HG03103 (cell line): ENCODE measurements around the gene TGFB1.
"Not testable (repeated sequence)": the region's sequence is repeated elsewhere in the genome, so short reads cannot be mapped to it uniquely, and the experiment has no call there.

Experiments used
- ATAC-seq: cut with Tn5 transposase; IDR thresholded peaks from one replicate; pipeline ENCODE4 v1.9.1; 2021; ENCODE audit warnings: low read depth; ENCODE audit not compliant: unreplicated experiment

The TGFB1 gene

GRCh38 chr19:41371119-41371518 is 17.4 kb upstream of the TGFB1 start:
- not testable (repeated sequence) for ATAC-seq

- no peak for ATAC-seq
These were observed 16.0 kb upstream of the TGFB1 start for GRCh38 chr19:41369769-41370168.

DNA sequence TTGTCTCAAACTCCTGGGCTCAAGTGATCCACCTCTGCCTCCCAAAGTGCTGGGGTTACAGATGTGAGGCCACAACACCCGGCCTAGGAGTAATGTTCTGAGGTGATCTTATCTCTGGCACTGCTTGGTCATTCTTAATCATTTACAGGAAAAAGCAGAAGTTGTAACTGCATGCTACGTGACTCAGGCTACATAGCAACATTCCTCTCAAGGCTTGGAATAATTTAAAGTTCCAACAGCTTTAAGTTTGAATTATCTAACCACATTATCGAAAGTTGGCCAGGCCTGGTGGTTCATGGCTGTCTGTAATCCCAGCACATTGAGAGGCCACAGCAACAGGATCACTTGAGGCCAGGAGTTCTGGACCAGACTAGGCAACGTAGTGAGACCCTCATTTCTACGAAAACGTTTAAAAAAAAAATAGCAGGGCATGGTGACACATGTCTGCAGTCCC is 14.2 kb upstream of the TGFB1 start:
- ATAC-seq, result no peak

- no peak for ATAC-seq
These were observed 12.4 kb upstream of the TGFB1 start for GRCh38 chr19:41366089-41366488.

- ATAC-seq, result no peak
These were observed 11.0 kb upstream of the TGFB1 start for GRCh38 chr19:41364524-41365391.

DNA sequence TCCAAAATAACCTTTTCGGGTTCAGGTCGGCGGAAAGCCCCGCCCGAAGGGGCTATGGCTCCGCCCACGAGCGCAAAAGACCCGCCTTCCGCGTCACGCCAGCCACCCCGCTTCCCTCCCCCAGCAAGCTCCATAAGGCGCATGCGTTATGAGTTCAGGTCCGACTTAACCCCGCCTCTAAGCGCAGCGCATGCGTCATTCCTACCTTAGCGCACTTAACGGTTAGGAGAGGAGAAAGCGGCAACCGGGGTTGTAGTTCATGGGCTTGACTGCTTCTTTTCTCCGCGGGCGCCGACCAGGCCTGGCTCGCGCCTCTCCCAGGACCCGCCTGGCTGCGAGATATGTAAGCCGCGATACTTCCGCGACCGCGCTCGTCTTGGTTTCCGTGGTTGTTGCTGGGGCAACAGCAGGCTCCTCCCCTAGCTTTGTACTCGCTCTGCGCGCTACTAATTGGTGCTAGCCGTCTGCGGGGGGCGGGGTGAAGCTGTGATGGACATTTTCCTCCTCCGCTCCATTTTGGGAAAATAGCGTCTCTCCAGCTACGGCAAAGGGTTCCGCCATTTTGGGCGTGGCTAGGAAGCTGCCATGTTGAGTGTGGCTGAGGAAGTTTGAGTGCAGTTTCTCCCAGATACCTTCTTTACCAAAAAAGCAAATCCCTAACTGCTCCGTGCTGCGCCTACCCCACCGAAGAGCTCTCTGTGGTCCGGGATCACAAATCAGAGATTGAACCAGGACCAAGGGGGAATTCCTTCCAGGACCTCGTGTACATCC is 10.2 kb upstream of the TGFB1 start, which contains the start of gene B9D2:
B9D2 (minus strand) TSS at position 397 of the 771 bp plus-strand sequence. CDS start 630 bp downstream, outside the sequence.
- ATAC-seq, result peak; percentile 76

DNA sequence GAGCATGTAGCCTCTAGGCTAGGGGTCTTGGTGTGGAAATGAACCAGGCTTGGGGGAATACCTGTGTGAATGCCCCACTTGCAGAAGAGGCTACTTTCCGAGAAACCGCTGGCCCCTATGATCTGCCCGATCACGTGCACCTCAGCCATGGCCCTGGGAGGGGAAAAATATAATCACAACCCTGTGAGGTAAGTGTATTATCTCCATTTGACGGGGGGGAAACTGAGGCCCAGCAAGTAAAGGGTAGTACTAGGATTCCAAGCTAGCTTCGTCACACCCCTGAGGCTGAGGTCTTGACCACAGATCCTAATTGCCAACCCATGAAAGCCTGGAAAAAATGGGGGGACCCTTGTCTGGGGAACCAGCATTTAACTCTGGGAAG is 9.6 kb upstream of the TGFB1 start:
- no peak for ATAC-seq

DNA sequence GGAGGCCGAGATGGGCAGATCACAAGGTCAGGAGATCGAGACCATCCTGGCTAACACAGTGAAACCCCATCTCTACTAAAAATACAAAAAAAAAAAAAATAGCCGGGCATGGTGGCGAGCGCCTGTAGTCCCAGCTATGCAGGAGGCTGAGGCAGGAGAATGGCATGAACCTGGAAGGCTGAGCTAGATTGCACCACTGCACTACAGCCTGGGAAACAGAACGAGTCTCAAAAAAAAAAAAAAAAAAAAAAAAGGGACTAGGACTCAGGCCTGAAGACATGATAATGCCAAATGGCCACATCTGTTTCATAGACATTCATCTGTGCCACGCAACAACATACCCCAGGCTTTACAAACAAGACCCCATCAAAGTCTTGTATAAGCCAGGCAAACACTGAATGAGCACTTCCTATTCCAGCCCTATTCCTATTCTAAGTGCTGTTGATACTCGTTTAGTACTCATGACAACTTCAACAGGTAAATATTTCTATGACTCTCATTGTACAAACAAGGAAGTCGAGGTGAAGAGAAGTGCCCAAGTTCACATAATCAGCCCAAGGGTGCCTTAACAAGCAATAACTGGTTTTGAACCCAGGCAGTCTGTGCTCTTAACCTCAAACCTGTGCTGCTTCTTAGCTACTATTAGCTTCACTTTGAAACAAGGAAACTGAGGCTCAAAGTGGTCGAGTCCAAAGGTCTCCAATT is 8.6 kb upstream of the TGFB1 start:
- no peak for ATAC-seq

DNA sequence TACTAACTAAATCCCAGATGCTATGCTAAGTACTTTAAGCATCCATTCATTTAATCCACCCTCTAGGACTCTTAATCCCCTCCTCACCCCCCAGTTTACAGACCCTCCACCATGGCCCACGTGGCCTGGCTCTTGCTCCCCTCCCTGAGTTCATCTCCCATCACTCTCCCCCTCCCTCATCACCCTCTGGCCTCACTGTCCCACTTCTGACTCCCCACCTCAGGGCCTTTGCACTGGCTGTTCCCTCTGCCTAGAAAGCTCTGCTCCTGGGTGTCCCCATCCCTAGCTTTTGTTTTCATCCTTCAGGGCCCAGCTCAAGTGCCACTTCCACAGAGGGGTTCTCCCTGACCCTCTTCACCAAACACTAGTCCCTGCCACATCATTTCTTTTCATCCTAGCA is 6.0 kb upstream of the TGFB1 start:
- ATAC-seq, result no peak

DNA sequence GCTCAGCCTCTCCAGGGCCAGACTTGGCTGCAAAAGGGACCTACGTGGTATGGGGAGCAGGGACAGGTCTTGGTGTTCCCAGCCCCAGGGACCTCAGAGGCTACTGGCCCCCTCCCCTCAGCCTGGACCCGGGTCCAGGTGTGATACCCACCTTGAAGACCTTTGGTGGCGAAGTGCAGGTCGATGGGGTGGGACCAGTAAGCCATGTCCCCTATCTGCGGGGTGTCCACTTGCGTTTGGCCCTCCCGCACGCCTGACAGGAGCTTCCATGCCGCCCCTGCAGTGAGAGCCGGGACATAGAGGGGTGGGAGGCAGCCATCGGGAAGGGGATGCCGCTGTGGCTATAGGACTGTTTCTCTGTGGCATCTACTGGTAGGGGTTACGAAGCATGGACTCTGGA is 4.0 kb upstream of the TGFB1 start:
- no peak for ATAC-seq

GRCh38 chr19:41356984-41357739 is 3.4 kb upstream of the TGFB1 start:
- no peak for ATAC-seq

GRCh38 chr19:41355802-41356201 is 2.1 kb upstream of the TGFB1 start:
- no peak for ATAC-seq

DNA sequence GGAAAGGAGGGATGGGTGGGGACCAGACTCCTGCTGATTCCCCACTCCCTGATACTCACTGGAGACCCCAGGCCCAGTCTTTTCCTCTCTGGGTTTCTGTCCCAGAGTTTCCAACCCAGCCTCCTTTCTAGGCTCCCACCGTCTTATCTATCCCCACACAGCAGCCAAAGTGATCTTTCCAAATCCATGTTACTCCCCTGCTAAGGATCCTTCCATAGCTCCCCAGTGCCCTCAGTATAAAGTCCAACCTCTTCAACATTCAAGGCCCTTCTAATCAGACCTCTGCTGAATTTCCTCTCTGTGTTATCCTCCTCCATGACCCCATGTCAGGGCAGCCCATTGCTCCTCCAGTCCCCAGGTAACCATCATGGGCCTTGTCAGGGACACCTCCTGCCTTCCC is 1.3 kb upstream of the TGFB1 start:
- no peak for ATAC-seq

DNA sequence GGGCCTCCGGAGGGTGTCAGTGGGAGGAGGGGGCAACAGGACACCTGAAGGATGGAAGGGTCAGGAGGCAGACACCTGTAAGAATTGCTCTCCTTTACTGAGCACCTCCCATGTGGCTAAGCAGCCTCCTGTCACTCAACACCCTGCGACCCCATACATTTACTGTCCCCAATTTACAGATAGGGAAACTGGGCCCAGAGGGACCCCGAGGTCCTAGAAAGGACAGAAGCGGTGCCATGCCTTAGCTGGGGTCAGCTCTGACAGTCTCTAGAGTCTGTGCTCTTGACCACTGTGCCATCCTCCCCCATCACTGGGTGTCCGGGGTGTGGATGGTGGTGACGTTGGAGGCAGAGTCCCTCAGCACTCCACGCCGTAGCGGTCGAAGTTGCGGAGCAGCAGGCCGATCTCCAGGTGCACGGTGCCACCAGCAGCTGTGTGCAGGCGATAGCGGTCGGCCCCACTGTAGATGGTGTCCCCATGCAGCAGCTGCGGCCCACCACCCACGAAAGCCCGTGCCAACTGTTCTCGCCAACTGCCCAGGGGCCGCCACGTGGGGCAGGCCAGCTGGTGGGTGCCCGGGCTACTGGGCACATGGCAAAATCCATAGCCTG is 726 bp upstream of the TGFB1 start:
- no peak for ATAC-seq

GRCh38 chr19:41352609-41353465 is 885 bp downstream of the TGFB1 start:
- ATAC-seq, result no peak

DNA sequence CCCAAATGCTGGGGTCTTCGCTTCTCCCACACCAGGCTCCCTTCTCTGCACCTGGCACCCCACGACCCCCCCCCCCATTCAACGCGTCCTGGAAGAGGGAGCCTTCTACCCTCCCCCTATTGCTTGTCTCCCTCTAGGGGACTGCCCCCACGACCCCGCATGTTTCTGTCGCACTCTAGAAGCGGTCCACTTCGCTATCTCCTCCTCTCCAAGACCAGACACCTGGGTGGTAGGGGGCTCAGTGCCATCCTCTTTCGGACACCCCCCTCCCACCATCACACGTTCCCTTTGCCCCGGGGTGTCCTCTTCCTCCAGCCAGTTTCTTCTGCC is 1.5 kb downstream of the TGFB1 start:
- no peak for ATAC-seq

DNA sequence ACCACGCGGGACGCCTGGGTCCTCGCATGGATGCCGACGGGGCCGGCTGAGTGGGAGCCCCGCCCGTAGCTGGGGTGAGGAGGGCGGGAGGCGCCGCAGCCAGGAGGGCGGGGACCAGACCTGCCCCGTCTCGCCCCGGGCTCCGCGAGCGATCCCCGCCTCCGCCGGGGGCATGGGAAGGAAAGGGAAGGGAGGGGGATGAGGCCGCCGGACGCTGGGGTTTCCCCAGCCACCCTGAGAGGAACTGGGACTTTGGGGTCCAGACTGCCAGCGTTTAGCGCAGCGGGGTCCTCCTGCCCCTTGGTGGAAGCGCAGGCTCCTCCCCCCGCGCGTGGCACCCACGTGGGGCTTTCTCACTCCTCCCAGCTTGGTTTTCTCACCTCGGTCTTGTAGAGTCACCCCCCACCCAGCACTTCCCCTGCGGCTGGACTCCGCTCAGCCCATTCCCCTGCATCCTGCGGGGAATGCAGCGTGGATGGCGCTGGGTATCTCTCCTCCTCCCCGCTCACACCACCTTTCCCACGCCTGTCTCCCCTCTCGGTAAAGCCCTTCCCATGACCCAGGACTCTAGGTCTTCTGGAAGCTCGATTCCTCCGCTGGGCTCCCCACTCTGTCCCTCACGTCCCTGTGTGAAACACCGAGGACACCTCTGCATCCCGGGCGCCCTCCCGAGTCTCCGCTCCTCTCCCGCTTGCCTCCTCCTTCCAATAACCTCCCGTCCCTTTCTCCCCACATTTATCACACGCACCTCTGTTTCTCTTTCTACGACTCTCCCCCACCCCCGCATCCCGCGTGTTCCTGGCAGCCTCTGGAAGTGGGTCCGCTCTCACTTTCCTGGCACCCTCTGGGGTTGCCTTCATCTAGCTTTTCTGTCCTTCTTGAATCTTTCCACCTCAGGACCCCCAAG is 2.1 kb downstream of the TGFB1 start:
- no peak for ATAC-seq

GRCh38 chr19:41350735-41351338 is 2.9 kb downstream of the TGFB1 start:
- ATAC-seq, result no peak
